ENCODE results near the gene CTDSPL. TPM values are rescaled to one million over a fixed set of nuclear protein-coding genes. Genes with fewer than 3 reads are reported as not detected.

CTDSPL gene
- total RNA-seq, 1 experiment from 2014 or later: 14.0 TPM

DNA sequence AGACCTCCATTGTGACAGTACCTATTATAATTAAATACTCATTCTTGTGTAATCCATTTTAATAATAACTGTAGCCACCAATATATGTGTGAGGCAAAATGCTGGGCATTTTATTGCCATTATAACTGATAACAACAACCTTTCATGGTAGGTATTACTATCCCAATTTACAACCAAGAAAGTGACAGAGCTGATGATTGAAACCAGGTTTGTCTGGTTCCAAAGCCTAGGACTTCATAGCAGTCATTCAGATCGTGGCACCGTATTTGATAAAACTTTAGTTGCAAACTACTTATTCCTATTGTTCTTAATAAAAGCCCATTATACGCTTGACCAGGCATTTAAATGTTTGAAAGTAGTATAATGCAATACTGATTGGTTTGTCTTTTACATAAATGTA lies 102.5 kb downstream of the CTDSPL start:
- CTCF ChIA-PET: no interaction called here
- Histone ChIP-seq H3K4me1 (ENCODE audit: insufficient read depth, low read length, poor library complexity, severe bottlenecking) (peaks cover 31% of the 10 kb centered on the region), H3K4me3 (ENCODE audit: low read depth, low read length, poor library complexity, severe bottlenecking) (no peak overlapping the region), H3K36me3 (ENCODE audit: insufficient read depth, low read length, poor library complexity, severe bottlenecking) (no peaks in the 10 kb centered on the region), H3K27ac (ENCODE audit: low read depth, low read length, poor library complexity, severe bottlenecking) (no peak overlapping the region), H3K27me3 (replicated peaks; ENCODE audit: insufficient read depth, low read depth, low read length, poor library complexity) (no peaks in the 10 kb centered on the region), H3K9me3 (ENCODE audit: low read depth, low read length, poor library complexity, severe bottlenecking) (no peaks in the 10 kb centered on the region)
- intact Hi-C loops (cut with micrococcal nuclease; ENCODE audit: unreplicated experiment): no loop called here
- no TSS peak for BruUV-seq (replicated peaks)
- no peak for TF ChIP-seq CTCF (conservative IDR thresholded peaks at IDR 0.05; ENCODE audit: low read depth, low read length)
- TF ChIP-seq EZH2 (IDR thresholded peaks at IDR 0.05; ENCODE audit: borderline replicate concordance, low read depth, low read length, poor library complexity, severe bottlenecking): no peak
- DNase-seq (ENCODE audit: low spot score): no peak
- POLR2A ChIA-PET (ENCODE audit: low non-redundant PET): no interaction called here

DNA sequence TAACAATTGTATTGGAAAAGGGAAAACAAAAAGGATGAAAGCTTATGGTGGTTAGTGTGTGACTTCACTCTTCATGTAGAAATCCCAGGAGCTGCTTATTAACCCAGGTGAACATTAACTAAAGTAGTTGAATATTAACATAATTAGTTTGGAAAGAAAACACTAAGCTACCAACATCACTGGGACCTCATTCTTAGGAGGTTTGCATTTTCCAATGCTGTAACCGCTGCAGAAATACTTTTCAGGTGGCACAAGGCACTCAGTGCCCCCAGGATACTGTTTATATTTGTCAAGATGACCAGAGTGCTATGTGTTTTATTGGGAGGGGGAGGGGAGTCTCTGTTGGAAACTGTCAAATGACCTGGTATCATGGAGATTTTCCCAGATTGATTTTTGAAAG lies 103.0 kb downstream of the CTDSPL start:
- no peaks in the 10 kb centered on the region for H3K9me3 ChIP-seq (ENCODE audit: low read depth, low read length, poor library complexity, severe bottlenecking)
- intact Hi-C loops (cut with micrococcal nuclease; ENCODE audit: unreplicated experiment): no loop called here
- TF ChIP-seq CTCF (conservative IDR thresholded peaks at IDR 0.05; ENCODE audit: low read depth, low read length) (no peak), EZH2 (IDR thresholded peaks at IDR 0.05; ENCODE audit: borderline replicate concordance, low read depth, low read length, poor library complexity, severe bottlenecking) (no peak)

GRCh38 chr3:37967260-37967881 lies 105.7 kb downstream of the CTDSPL start:
- intact Hi-C loops (cut with micrococcal nuclease; ENCODE audit: unreplicated experiment): loop anchor here (1.0 kb wide), 1 partner anchor 112 kb away; no protein-coding TSS in a partner anchor
- DNase-seq (ENCODE audit: low spot score): peak; percentile 63
- H3K4me1 ChIP-seq (ENCODE audit: insufficient read depth, low read length, poor library complexity, severe bottlenecking): peaks cover 13% of the 10 kb centered on the region
- no peaks in the 10 kb centered on the region for H3K9me3 ChIP-seq (ENCODE audit: low read depth, low read length, poor library complexity, severe bottlenecking)
- no peaks in the 10 kb centered on the region for H3K27me3 ChIP-seq (replicated peaks; ENCODE audit: insufficient read depth, low read depth, low read length, poor library complexity)
- ChIA-PET CTCF (interaction anchor here (0.7 to 1.8 kb wide), 5 partner anchors 11 to 112 kb away, joined by 3 to 14 read pairs (median 3); no protein-coding TSS in a partner anchor), POLR2A (ENCODE audit: low non-redundant PET) (no interaction called here)
- no peaks in the 10 kb centered on the region for H3K36me3 ChIP-seq (ENCODE audit: insufficient read depth, low read length, poor library complexity, severe bottlenecking)
- TF ChIP-seq CTCF (conservative IDR thresholded peaks at IDR 0.05; ENCODE audit: low read depth, low read length) (peak; percentile 72), EZH2 (IDR thresholded peaks at IDR 0.05; ENCODE audit: borderline replicate concordance, low read depth, low read length, poor library complexity, severe bottlenecking) (no peak)
- no peak overlapping the region for H3K27ac ChIP-seq (ENCODE audit: low read depth, low read length, poor library complexity, severe bottlenecking)
- H3K4me3 ChIP-seq (ENCODE audit: low read depth, low read length, poor library complexity, severe bottlenecking): no peak overlapping the region
- BruUV-seq (replicated peaks): no TSS peak

More for the DNA sequence above, 103.0 kb downstream of the CTDSPL start:
- CTCF ChIA-PET: no interaction called here
- no TSS peak for BruUV-seq (replicated peaks)
- H3K4me1 ChIP-seq (ENCODE audit: insufficient read depth, low read length, poor library complexity, severe bottlenecking): peaks cover 27% of the 10 kb centered on the region
- H3K36me3 ChIP-seq (ENCODE audit: insufficient read depth, low read length, poor library complexity, severe bottlenecking): no peaks in the 10 kb centered on the region
- POLR2A ChIA-PET (ENCODE audit: low non-redundant PET): no interaction called here
- H3K4me3 ChIP-seq (ENCODE audit: low read depth, low read length, poor library complexity, severe bottlenecking): no peak overlapping the region
- H3K27me3 ChIP-seq (replicated peaks; ENCODE audit: insufficient read depth, low read depth, low read length, poor library complexity): no peaks in the 10 kb centered on the region
- no peak for DNase-seq (ENCODE audit: low spot score)
- H3K27ac ChIP-seq (ENCODE audit: low read depth, low read length, poor library complexity, severe bottlenecking): no peak overlapping the region

Measured in A673 (cell line).